DND-41 (cell line): Measurements from ENCODE around the gene SLC25A43.

ENCODE experiments used
- ATAC-seq: fragments of 200-7000 bp; cut with Tn5 transposase; 3 replicates; pipeline ENCODE4 v1.9.1; 2021; ENCODE audit warnings: low read depth; ENCODE audit not compliant: insufficient read depth
- DNase-seq: peaks from one replicate; pipeline ENCODE4 v3.0.0-alpha.2; 2020
- H2AFZ ChIP-seq: 2 replicates; pipeline ENCODE4 v1.6.0; 2012; ENCODE audit warnings: low read depth, low read length
- H3K27ac ChIP-seq: 2 replicates; pipeline ENCODE4 v1.5.1; 2012; ENCODE audit warnings: low read length, inconsistent platforms
- H3K27me3 ChIP-seq: fragments of 200-600 bp; sonication (generic); 2 replicates; pipeline ENCODE4 v1.6.0; 2012; ENCODE audit warnings: low read length, mild to moderate bottlenecking, inconsistent platforms; ENCODE audit not compliant: insufficient read depth, poor library complexity
- H3K36me3 ChIP-seq: 2 replicates; pipeline ENCODE4 v1.5.1; 2012; ENCODE audit warnings: low read length, inconsistent platforms; ENCODE audit not compliant: insufficient read depth
- H3K4me1 ChIP-seq: 2 replicates; pipeline ENCODE4 v1.5.1; 2012; ENCODE audit warnings: mild to moderate bottlenecking, low read length; ENCODE audit not compliant: insufficient read depth
- H3K4me2 ChIP-seq: 2 replicates; pipeline ENCODE4 v1.6.0; 2012; ENCODE audit warnings: mild to moderate bottlenecking, moderate library complexity, low read length, inconsistent platforms; ENCODE audit not compliant: insufficient read depth
- H3K4me3 ChIP-seq, 2 experiments: fragments of 200-600 bp in 1 of 2; shearing (Covaris generic) in 1 of 2; 2 replicates each; pipeline ENCODE4 v1.5.1; 2012 to 2016; ENCODE audit warnings: inconsistent platforms in 2 of 2, low read length in 2 of 2, mild to moderate bottlenecking in 2 of 2, low read depth in 1 of 2, moderate library complexity in 1 of 2
- H3K79me2 ChIP-seq: 2 replicates; pipeline ENCODE4 v1.6.0; 2012; ENCODE audit warnings: low read length, inconsistent platforms; ENCODE audit not compliant: insufficient read depth
- H3K9ac ChIP-seq: 2 replicates; pipeline ENCODE4 v1.6.0; 2012; ENCODE audit warnings: low read depth, mild to moderate bottlenecking, inconsistent platforms, low read length, moderate library complexity
- H3K9me3 ChIP-seq: 2 replicates; pipeline ENCODE4 v1.5.1; 2012; ENCODE audit warnings: low read length, moderate library complexity, mild to moderate bottlenecking, inconsistent platforms; ENCODE audit not compliant: insufficient read depth, severe bottlenecking
- H4K20me1 ChIP-seq: 2 replicates; pipeline ENCODE4 v1.6.0; 2012; ENCODE audit warnings: low read length; ENCODE audit not compliant: insufficient read depth
- CTCF ChIP-seq: IDR thresholded peaks from 2 replicates; pipeline ENCODE4 v1.5.1; 2012; ENCODE audit warnings: borderline replicate concordance, low read length, moderate library complexity, mild to moderate bottlenecking; ENCODE audit not compliant: poor library complexity, severe bottlenecking; ENCODE audit errors: extremely low read depth
- EZH2 ChIP-seq: IDR thresholded peaks from 3 replicates; pipeline ENCODE4 v1.6.1; 2012; ENCODE audit warnings: borderline replicate concordance, low read depth, mild to moderate bottlenecking, moderate library complexity, low read length, inconsistent platforms; ENCODE audit not compliant: severe bottlenecking

SLC25A43 gene

GRCh38 chrX:119410027-119410819 is 11.1 kb downstream of the SLC25A43 start:
- Histone ChIP-seq H3K36me3 (no peaks in the 10 kb centered on the region), H3K4me2 (no peak overlapping the region), H3K4me1 (no peaks in the 10 kb centered on the region), H2AFZ (no peak overlapping the region), H3K79me2 (no peaks in the 10 kb centered on the region), H3K27me3 (no peaks in the 10 kb centered on the region), H3K9me3 (no peaks in the 10 kb centered on the region), H3K9ac (no peak overlapping the region), H3K4me3 (no peak overlapping the region), H4K20me1 (no peaks in the 10 kb centered on the region), H3K27ac (no peak overlapping the region)
- DNase-seq (no peak), ATAC-seq (no peak)
- TF ChIP-seq CTCF (no peak), EZH2 (no peak)

- TF ChIP-seq EZH2 (no peak), CTCF (no peak)
- Histone ChIP-seq H3K36me3 (no peaks in the 10 kb centered on the region), H3K79me2 (no peaks in the 10 kb centered on the region), H3K4me2 (no peak overlapping the region), H3K4me1 (no peaks in the 10 kb centered on the region), H3K27ac (no peak overlapping the region), H3K9ac (no peak overlapping the region), H3K27me3 (no peaks in the 10 kb centered on the region), H3K9me3 (no peaks in the 10 kb centered on the region), H2AFZ (no peak overlapping the region), H3K4me3 (no peak overlapping the region), H4K20me1 (no peaks in the 10 kb centered on the region)
- ATAC-seq (no peak), DNase-seq (no peak)
These were observed 11.7 kb downstream of the SLC25A43 start for GRCh38 chrX:119410854-119411253.

GRCh38 chrX:119411959-119412358 is 12.8 kb downstream of the SLC25A43 start:
- Histone ChIP-seq H3K9ac (no peak overlapping the region), H2AFZ (no peak overlapping the region), H4K20me1 (no peaks in the 10 kb centered on the region), H3K4me3 (no peak overlapping the region), H3K79me2 (no peaks in the 10 kb centered on the region), H3K27ac (no peak overlapping the region), H3K27me3 (no peaks in the 10 kb centered on the region), H3K36me3 (no peaks in the 10 kb centered on the region), H3K4me2 (no peak overlapping the region), H3K4me1 (no peaks in the 10 kb centered on the region), H3K9me3 (no peaks in the 10 kb centered on the region)
- DNase-seq (no peak), ATAC-seq (no peak)
- TF ChIP-seq CTCF (no peak), EZH2 (no peak)

- Histone ChIP-seq H3K36me3 (no peaks in the 10 kb centered on the region), H4K20me1 (no peaks in the 10 kb centered on the region), H3K4me3 (no peak overlapping the region), H2AFZ (no peak overlapping the region), H3K4me2 (no peak overlapping the region), H3K9me3 (no peaks in the 10 kb centered on the region), H3K4me1 (no peaks in the 10 kb centered on the region), H3K9ac (no peak overlapping the region), H3K27ac (no peak overlapping the region), H3K79me2 (no peaks in the 10 kb centered on the region), H3K27me3 (no peaks in the 10 kb centered on the region)
- ATAC-seq (0 out of 3 replicates have a peak, but pooled peaks have one; percentile 24), DNase-seq (no peak)
- TF ChIP-seq EZH2 (no peak), CTCF (no peak)
These were observed 18.2 kb downstream of the SLC25A43 start for GRCh38 chrX:119417376-119417775.
